Caco-2 (cell line): ENCODE measurements around the gene TPRG1L. TPM values are rescaled to one million over a fixed set of nuclear protein-coding genes. Genes with fewer than 3 reads are reported as not detected.

Experiments used
- BruUV-seq: library from RNA; stranded (reverse); fragments of 400-500 nt; replicated peaks from 2 replicates; lab custom pipeline; 2021; lab: Mats Ljungman, UMichigan
- CTCF ChIA-PET: fragments of 300-600 bp; sonication (Branson Sonifier 250); formaldehyde crosslinking; loops from one replicate; lab custom pipeline; 2022; ENCODE audit warnings: antibody characterized with exemption; lab: Charles Lee
- POLR2A ChIA-PET: fragments of 300-600 bp; sonication (Branson Sonifier 250); formaldehyde crosslinking; loops from one replicate; lab custom pipeline; 2022; ENCODE audit warnings: antibody characterized with exemption; lab: Charles Lee
- DNase-seq, 2 experiments: peaks; one replicate each; pipeline versions ENCODE4 v3.0.0 to v3.0.0-alpha.2; 2020 to 2022
- H3K27me3 ChIP-seq: replicated peaks from 2 replicates; pipeline ENCODE4 v1.6.0; 2011; ENCODE audit warnings: low read length; ENCODE audit not compliant: control insufficient read depth, insufficient read depth
- H3K36me3 ChIP-seq: 2 replicates; pipeline ENCODE4 v1.5.1; 2011; ENCODE audit warnings: low read length; ENCODE audit not compliant: control insufficient read depth, insufficient read depth
- H3K4me1 ChIP-seq: fragments of 250-450 bp; sonication (Bioruptor Pico); 2 replicates; pipeline ENCODE4 v1.5.1; 2020; ENCODE audit warnings: mild to moderate bottlenecking
- H3K4me3 ChIP-seq: 2 replicates; pipeline ENCODE4 v1.5.1; 2011; ENCODE audit warnings: low read depth, mild to moderate bottlenecking, control low read depth, low read length
- H3K9me3 ChIP-seq: fragments of 250-450 bp; sonication (Bioruptor Pico); 2 replicates; pipeline ENCODE4 v1.5.1; 2020; ENCODE audit warnings: mild to moderate bottlenecking, moderate library complexity
- H3K27ac Mint-ChIP-seq: one replicate; pipeline ENCODE4 v1.8.0; 2022; ENCODE audit warnings: mixed read lengths; ENCODE audit not compliant: unreplicated experiment
- H3K27me3 Mint-ChIP-seq: one replicate; pipeline ENCODE4 v1.8.0; 2022; ENCODE audit warnings: mixed read lengths; ENCODE audit not compliant: insufficient read depth, unreplicated experiment
- H3K36me3 Mint-ChIP-seq: one replicate; pipeline ENCODE4 v1.8.0; 2022; ENCODE audit warnings: mild to moderate bottlenecking, mixed read lengths; ENCODE audit not compliant: insufficient read depth, unreplicated experiment
- H3K4me1 Mint-ChIP-seq: one replicate; pipeline ENCODE4 v1.8.0; 2022; ENCODE audit warnings: low read depth, mixed read lengths; ENCODE audit not compliant: unreplicated experiment
- H3K4me3 Mint-ChIP-seq: one replicate; pipeline ENCODE4 v1.8.0; 2022; ENCODE audit warnings: mild to moderate bottlenecking, moderate library complexity, mixed read lengths; ENCODE audit not compliant: unreplicated experiment
- H3K9me3 Mint-ChIP-seq: one replicate; pipeline ENCODE4 v1.8.0; 2022; ENCODE audit warnings: mixed read lengths; ENCODE audit not compliant: unreplicated experiment
- intact Hi-C: fragments of 100-400 bp; cut with micrococcal nuclease; formaldehyde crosslinking; loops from one replicate; pipeline ENCODE4 v1.10.0; 2022; ENCODE audit not compliant: unreplicated experiment
- total RNA-seq: library from RNA; stranded (reverse); gene quantifications from 2 replicates; pipeline ENCODE4 v1.2.3, GENCODE V29; 2022
- TF ChIP-seq, protein P1 (sequence below), 2 experiments: fragments of 200-600 bp in 1 of 2; IDR thresholded peaks; 1 replicate in 1 of 2; 2 replicates in 1 of 2; pipeline versions ENCODE4 v1.5.1 to v1.8.0; 2011 to 2022; ENCODE audit warnings: antibody characterized with exemption in 1 of 2, control low read depth in 1 of 2, inconsistent platforms in 1 of 2, low read depth in 1 of 2, low read length in 1 of 2, mild to moderate bottlenecking in 1 of 2, moderate library complexity in 1 of 2; ENCODE audit not compliant: insufficient read depth in 1 of 2, severe bottlenecking in 1 of 2, unreplicated experiment in 1 of 2

The TPRG1L gene
- total RNA-seq, 1 experiment from 2014 or later, result 43.9 TPM

DNA sequence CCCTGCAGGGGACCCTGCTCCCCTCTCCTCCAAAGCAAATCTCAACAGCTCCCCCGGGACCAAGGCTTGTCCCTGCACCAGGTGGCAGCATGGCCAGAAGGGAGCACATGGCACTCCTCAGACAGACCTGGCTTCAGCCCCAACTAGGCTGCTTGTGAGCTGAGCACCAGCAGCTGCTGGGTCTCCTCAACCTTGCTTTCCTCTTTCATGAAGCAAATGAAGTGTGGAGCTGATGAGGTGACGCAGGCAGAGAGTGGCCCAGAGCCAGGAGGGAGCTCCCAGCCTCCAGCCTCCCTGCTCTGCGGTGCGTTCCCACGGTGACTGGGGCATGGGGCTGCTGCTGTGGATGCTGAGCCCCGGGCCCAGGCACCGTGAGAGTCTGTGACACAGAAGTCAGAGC, 47.5 kb upstream of the TPRG1L start:
- no peaks in the 10 kb centered on the region for H3K9me3 ChIP-seq
- no peaks in the 10 kb centered on the region for H3K4me1 ChIP-seq
- intact Hi-C loops, result no loop called here
- no peaks in the 10 kb centered on the region for H3K27me3 Mint-ChIP-seq
- no peak overlapping the region for H3K4me3 Mint-ChIP-seq
- CTCF ChIA-PET, result interaction anchor here (1.5 kb wide), 1 partner anchor 42 kb away, joined by 3 read pairs; no protein-coding TSS in a partner anchor
- no peaks in the 10 kb centered on the region for H3K9me3 Mint-ChIP-seq
- TF ChIP-seq, protein P1, sequence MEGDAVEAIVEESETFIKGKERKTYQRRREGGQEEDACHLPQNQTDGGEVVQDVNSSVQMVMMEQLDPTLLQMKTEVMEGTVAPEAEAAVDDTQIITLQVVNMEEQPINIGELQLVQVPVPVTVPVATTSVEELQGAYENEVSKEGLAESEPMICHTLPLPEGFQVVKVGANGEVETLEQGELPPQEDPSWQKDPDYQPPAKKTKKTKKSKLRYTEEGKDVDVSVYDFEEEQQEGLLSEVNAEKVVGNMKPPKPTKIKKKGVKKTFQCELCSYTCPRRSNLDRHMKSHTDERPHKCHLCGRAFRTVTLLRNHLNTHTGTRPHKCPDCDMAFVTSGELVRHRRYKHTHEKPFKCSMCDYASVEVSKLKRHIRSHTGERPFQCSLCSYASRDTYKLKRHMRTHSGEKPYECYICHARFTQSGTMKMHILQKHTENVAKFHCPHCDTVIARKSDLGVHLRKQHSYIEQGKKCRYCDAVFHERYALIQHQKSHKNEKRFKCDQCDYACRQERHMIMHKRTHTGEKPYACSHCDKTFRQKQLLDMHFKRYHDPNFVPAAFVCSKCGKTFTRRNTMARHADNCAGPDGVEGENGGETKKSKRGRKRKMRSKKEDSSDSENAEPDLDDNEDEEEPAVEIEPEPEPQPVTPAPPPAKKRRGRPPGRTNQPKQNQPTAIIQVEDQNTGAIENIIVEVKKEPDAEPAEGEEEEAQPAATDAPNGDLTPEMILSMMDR (IDR thresholded peaks at IDR 0.05; ENCODE audit: insufficient read depth in 1 of 2, low read depth in 1 of 2, low read length in 1 of 2, severe bottlenecking in 1 of 2, unreplicated experiment in 1 of 2), result no peak
- H3K4me1 Mint-ChIP-seq, result no peaks in the 10 kb centered on the region
- no peak overlapping the region for H3K27ac Mint-ChIP-seq
- H3K36me3 ChIP-seq, result no peaks in the 10 kb centered on the region
- no TSS peak for BruUV-seq
- DNase-seq, result no peak
- POLR2A ChIA-PET, result no interaction called here
- no peaks in the 10 kb centered on the region for H3K27me3 ChIP-seq
- no peaks in the 10 kb centered on the region for H3K36me3 Mint-ChIP-seq
- no peak overlapping the region for H3K4me3 ChIP-seq

DNA sequence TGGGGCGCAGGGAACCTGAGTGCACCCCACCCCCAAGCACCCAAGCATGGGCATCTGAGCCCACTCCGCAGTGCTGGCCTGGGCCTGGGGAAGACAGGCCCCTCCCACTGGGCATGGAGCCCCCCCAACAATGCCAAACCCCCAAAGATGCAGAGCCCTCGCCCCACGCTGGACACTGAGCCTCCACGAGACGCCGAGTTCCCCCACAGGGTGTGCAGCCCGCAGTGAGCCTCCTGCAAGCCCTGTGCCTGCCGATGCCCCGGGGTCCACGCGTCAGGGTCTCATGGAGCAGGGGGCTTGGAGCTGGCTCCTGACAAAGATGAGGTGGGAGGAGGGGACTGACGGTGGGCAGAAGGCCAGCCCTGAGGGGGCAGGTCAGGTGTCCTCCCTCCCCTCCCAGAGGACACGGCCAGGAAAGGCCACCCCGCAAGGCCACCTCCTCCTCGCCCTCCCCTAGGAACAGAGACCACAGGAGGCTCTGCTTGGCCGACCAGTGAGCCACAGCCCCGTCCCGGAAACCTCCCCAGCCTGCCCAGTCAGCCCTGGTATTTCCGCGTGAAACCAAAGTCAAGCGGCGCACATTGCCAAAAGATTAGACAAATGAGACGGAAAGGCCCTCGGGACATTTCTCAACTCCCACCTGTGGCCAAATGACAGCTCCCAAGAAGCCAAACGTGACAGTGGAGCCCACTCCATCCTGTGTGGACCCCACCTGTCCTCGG, 46.9 kb upstream of the TPRG1L start:
- H3K9me3 ChIP-seq, result no peaks in the 10 kb centered on the region
- no peaks in the 10 kb centered on the region for H3K4me1 ChIP-seq
- ChIA-PET CTCF (interaction anchor here (1.5 kb wide), 1 partner anchor 41 kb away, joined by 3 read pairs; no protein-coding TSS in a partner anchor), POLR2A (no interaction called here)
- intact Hi-C loops, result no loop called here
- TF ChIP-seq, protein P1 (IDR thresholded peaks at IDR 0.05; ENCODE audit: insufficient read depth in 1 of 2, low read depth in 1 of 2, low read length in 1 of 2, severe bottlenecking in 1 of 2, unreplicated experiment in 1 of 2), result no peak
- no peak overlapping the region for H3K4me3 ChIP-seq
- H3K4me1 Mint-ChIP-seq, result no peaks in the 10 kb centered on the region
- no peaks in the 10 kb centered on the region for H3K27me3 ChIP-seq
- no peak for DNase-seq
- no peaks in the 10 kb centered on the region for H3K36me3 ChIP-seq
- H3K9me3 Mint-ChIP-seq, result no peaks in the 10 kb centered on the region
- no peaks in the 10 kb centered on the region for H3K27me3 Mint-ChIP-seq
- no peaks in the 10 kb centered on the region for H3K36me3 Mint-ChIP-seq
- no peak overlapping the region for H3K4me3 Mint-ChIP-seq
- no TSS peak for BruUV-seq
- H3K27ac Mint-ChIP-seq, result no peak overlapping the region

DNA sequence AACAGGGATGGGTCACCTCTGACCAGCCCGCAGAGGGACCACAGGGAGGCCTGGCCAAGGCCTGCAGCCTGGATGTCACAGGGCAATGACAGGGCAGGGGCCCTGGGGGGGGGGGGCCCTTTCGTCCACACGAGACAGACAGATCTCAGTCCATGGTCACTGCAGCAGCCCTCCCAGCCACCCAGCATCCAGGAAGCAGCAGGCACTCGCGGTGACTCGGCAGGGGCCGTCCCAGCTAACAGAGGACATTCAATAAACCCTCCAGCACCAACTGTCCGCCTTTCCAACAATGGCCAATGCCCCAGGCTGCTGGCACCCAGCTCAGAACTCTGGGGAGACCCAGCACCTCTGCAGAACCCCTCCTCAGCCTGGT, 46.4 kb upstream of the TPRG1L start:
- BruUV-seq, result no TSS peak
- Mint-ChIP-seq H3K36me3 (no peaks in the 10 kb centered on the region), H3K9me3 (no peaks in the 10 kb centered on the region), H3K4me3 (no peak overlapping the region), H3K27ac (no peak overlapping the region), H3K27me3 (no peaks in the 10 kb centered on the region), H3K4me1 (no peaks in the 10 kb centered on the region)
- Histone ChIP-seq H3K4me1 (no peaks in the 10 kb centered on the region), H3K27me3 (no peaks in the 10 kb centered on the region), H3K9me3 (no peaks in the 10 kb centered on the region), H3K36me3 (no peaks in the 10 kb centered on the region), H3K4me3 (no peak overlapping the region)
- TF ChIP-seq, protein P1 (IDR thresholded peaks at IDR 0.05; ENCODE audit: insufficient read depth in 1 of 2, low read depth in 1 of 2, low read length in 1 of 2, severe bottlenecking in 1 of 2, unreplicated experiment in 1 of 2), result no peak
- ChIA-PET CTCF (no interaction called here), POLR2A (no interaction called here)
- intact Hi-C loops, result no loop called here
- DNase-seq, result no peak
